ENCODE results near the gene KLHL14.
"Not testable (repeated sequence)": the region's sequence is repeated elsewhere in the genome, so short reads cannot be mapped to it uniquely, and the experiment has no call there.

Gene KLHL14

DNA sequence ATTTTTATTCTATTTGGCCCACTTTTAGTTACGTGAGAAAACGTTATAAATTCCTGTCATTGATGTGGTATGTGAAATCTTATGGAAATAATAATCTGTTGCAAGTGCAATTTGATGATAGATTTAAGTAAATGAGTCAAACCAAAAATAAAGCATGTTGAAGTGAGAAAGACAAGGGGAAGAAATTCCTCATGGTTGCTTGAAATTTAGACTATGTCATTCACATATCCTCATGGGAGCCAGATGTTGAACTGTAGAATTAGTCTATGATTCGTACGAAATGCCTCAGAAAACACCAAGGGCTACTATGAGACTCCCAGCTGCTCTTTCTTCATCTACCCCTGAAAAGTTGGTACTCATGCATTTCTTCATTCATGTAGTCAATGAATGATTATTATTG is 55.7 kb downstream of the KLHL14 start:
- DNase-seq (ENCODE audit: low read depth in 1 of 2, low spot score in 1 of 2) = no peak

DNA sequence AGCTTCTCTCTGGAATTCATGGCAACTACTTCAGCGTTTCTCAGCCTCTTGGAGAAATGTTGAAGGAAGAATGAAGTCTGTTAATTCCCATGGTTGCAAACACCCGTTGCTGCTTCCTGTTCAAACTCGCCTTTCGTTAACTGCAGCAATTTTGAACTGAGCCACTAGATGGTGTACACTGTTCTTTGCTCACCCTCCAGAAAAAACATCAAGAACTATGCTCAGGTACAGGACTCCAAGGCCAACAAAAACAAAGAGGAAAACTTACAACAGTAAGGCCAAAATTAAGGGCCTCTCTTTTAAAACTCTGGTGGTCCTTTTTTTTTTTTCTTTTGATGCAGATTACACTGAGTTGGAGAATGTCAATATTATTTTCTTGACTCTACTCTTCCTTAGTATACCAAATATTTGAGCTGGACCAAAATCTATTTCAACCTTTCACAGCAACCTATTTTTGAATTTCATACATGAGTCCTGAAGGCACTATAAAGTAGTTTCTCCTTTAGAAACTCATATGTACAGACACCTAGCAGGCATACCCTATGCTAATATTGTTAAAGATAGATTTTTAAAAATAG is 58.2 kb downstream of the KLHL14 start:
- peak in 1 of 2 donors; percentile 2 for DNase-seq (ENCODE audit: low read depth in 1 of 2, low spot score in 1 of 2)

DNA sequence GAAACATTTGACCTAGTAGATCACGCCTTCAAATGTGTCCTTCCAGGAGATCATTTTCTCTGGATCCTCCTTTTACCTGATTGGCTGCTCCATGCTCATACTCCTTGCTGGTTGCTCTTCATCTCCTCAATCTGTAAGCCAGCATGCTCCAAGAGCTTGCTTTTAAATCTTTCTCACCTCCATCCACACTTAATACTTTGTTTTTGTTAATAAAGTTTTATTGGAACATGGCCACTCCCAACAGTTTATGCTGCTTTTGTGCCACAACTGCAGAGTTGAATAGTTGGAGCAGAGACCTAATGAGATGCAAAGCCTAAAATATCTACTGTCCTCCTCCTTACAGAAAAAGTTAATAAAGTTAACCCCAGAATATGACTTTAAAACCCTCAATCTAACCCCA is 60.0 kb downstream of the KLHL14 start:
- no peak for DNase-seq (ENCODE audit: low read depth in 1 of 2, low spot score in 1 of 2)

DNA sequence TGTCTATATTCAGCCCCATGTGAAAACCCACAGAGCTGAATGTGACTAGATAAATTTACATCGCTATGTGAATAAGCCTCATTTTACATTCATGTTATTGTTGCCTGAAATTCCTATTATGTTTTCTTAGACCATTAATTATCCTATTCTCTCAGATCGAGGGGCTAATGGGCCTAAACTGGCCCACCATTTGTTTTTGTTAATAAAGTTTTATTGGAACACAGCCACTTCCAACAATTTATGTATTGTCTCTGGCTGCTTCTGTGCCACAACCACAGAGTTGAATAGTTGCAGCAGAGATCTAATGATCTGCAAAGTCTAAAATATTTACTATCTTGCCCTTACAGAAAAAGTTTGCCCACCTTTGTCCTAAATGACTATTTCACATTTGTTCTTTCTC is 61.0 kb downstream of the KLHL14 start:
- no peak for DNase-seq (ENCODE audit: low read depth in 1 of 2, low spot score in 1 of 2)

DNA sequence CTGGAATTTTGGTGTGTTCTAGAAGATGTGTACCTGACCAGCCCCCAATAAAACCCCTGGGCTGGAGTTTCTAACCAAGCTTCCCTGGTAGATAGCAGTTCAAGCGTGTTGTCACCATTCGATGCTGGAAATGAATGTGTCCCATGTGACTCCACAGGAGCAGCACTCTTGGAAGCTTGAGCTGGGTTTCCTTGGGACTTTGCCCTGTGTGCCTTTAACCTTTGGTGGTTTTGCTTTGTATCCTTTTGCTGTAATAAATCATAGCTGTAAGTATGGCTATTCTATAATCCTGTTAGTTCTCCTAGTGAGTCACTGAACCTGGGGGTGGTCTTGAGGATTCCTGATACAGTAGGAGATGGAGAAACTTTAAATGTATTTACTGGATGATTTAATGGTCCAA is 65.2 kb downstream of the KLHL14 start:
- no peak for DNase-seq (ENCODE audit: low read depth in 1 of 2, low spot score in 1 of 2)

DNA sequence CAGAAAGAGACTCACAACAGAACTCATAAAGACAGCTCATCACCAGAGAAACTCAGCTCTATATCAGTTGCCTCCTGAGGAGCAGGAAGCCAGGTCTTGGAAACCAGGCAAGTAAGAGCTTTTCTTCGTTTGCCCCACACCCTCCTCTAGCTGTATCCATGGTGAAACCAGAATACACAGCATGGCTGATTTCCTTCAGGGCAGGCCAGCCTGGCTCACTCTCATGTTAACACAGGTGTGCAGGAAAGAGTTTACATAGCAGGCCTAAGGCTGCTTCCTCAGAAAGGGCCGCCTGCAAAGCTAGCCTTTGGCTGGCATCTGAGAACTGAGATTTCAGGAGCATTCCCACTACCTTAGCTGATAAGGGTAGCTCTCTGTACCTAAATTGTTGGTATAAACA is 65.7 kb downstream of the KLHL14 start:
- no peak for DNase-seq (ENCODE audit: low read depth in 1 of 2, low spot score in 1 of 2)

- no peak for DNase-seq (ENCODE audit: low read depth in 1 of 2, low spot score in 1 of 2)
These were observed 71.5 kb downstream of the KLHL14 start for GRCh38 chr18:32701313-32701712.

DNA sequence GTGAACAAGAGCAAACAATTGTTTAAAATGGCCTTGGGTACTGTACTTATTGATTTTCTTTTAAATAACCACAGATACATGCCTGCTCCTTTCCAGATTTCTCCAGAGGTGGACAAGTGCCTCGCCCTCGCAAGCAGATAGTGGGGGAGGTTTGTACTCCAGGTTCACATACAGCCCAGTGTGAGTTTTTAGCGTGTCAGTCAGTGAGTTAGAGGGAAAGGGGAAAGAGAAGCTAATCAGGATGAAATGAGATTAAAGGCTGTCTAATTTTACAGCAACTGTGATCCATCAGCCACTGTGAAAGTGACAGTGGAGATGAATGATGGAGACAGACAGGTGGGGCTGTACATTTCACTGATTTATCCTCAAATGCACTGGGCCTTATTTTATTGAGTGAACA is 74.7 kb downstream of the KLHL14 start:
- no peak for DNase-seq (ENCODE audit: low read depth in 1 of 2, low spot score in 1 of 2)

- no peak for DNase-seq (ENCODE audit: low read depth in 1 of 2, low spot score in 1 of 2)
These were observed 76.4 kb downstream of the KLHL14 start for GRCh38 chr18:32696376-32696775.

DNA sequence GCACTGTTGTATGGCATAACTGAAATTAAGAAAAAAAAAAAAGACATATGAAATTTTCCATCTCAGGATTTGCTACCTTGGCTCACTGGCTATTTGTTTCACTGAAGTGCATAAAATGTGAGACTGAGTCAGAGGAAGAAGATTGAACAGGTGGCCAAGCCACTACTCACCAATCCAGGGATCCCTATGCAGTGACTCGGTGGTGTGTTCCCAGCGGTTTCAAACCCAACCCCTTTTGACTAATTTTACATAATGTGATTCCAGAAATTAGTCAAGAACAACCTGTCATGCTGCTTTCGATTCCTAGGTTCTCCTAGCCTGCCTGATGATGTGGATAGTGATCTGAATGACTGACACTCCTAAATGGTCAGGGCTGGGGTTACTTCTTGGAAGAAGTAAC is 77.3 kb downstream of the KLHL14 start:
- DNase-seq (ENCODE audit: low read depth in 1 of 2, low spot score in 1 of 2) = no peak

DNA sequence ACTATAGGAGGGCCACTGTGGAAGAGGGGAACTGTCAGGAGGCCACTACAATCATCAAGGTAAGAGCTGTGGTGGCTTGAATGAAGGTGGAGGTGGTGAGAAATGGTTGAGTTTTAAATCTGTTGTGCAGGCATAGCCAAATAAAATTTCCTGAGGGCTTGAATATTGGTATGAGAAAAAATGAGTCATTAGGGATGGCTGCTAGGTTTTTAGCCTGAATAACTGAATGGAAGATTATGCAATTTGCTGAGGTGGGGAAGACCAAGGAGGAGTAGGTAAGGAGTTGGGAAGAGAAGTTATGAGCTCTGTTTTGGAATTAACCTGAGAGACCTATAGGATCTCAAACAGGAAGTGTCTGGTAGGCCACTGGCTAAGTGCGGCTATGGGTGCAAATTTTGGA is 84.0 kb downstream of the KLHL14 start:
- DNase-seq (ENCODE audit: low read depth in 1 of 2, low spot score in 1 of 2) = no peak

GRCh38 chr18:32684940-32685339 is 87.9 kb downstream of the KLHL14 start:
- DNase-seq (ENCODE audit: low read depth in 1 of 2, low spot score in 1 of 2) = no peak

DNA sequence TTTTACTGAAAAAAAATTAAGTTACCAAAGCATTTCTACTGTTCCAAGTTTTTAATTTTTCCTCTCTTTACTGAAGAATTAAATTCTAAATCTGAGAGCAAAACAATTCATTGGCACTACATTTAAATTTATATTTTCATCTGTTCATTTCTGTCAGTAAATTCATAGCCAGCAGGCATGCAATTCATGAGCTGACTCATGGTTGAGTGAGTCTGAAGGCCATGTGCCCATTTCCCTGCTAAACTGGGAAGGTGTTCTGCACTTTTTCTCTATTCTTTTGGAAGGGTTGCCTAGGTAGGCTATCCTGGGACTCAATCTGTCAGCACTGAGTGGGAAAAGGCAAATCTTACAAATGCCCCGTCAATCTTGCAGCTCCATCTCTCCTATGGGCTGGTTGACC is 88.7 kb downstream of the KLHL14 start:
- no peak for DNase-seq (ENCODE audit: low read depth in 1 of 2, low spot score in 1 of 2)

DNA sequence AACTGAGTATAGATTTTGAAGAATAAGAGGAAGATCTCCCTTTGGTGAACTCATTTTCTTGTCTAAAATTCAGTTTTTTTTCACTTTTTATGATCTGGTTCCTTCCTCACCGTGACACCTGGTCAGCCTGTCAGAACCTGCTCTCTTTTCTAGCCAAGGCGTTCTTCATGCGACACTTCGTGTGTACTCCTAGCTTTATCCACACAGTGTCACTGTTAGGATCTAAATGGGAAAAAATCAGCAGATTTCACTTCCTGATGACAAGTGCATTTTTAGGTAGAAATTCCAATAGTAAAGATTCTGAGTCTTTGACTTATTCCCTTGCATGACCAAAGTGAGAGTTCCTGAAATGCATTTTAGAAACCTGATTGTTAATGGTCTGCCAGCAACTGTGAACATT is 89.8 kb downstream of the KLHL14 start:
- no peak for DNase-seq (ENCODE audit: low read depth in 1 of 2, low spot score in 1 of 2)

GRCh38 chr18:32677578-32677977 is 95.2 kb downstream of the KLHL14 start:
- DNase-seq (ENCODE audit: low read depth in 1 of 2, low spot score in 1 of 2) = no peak

- DNase-seq (ENCODE audit: low read depth in 1 of 2, low spot score in 1 of 2) = no peak
These were observed 98.3 kb downstream of the KLHL14 start for GRCh38 chr18:32674491-32674890.

- DNase-seq (ENCODE audit: low read depth in 1 of 2, low spot score in 1 of 2) = no peak
These were observed 100.4 kb downstream of the KLHL14 start for GRCh38 chr18:32672398-32672797.

GRCh38 chr18:32670727-32671126 is 102.1 kb downstream of the KLHL14 start:
- DNase-seq (ENCODE audit: low read depth in 1 of 2, low spot score in 1 of 2) = no peak

- no peak for DNase-seq (ENCODE audit: low read depth in 1 of 2, low spot score in 1 of 2)
These were observed 103.2 kb downstream of the KLHL14 start for GRCh38 chr18:32669549-32670165.

- DNase-seq (ENCODE audit: low read depth in 1 of 2, low spot score in 1 of 2) = no peak
These were observed 103.9 kb downstream of the KLHL14 start for GRCh38 chr18:32668956-32669355.

- no peak for DNase-seq (ENCODE audit: low read depth in 1 of 2, low spot score in 1 of 2)
These were observed 111.1 kb downstream of the KLHL14 start for GRCh38 chr18:32661486-32662299.

GRCh38 chr18:32654507-32654906 is 118.3 kb downstream of the KLHL14 start:
- not testable (repeated sequence) for DNase-seq (ENCODE audit: low read depth in 1 of 2, low spot score in 1 of 2)
